ENCODE results near the gene COPS2. TPM values are rescaled to one million over a fixed set of nuclear protein-coding genes. Genes with fewer than 3 reads are reported as not detected.
"Not testable (repeated sequence)": the region's sequence is repeated elsewhere in the genome, so short reads cannot be mapped to it uniquely, and the experiment has no call there.

The COPS2 gene
- 72.6 and 102 TPM in 2 replicates for total RNA-seq (2014; rRNA removed; shearing (Covaris generic))

DNA sequence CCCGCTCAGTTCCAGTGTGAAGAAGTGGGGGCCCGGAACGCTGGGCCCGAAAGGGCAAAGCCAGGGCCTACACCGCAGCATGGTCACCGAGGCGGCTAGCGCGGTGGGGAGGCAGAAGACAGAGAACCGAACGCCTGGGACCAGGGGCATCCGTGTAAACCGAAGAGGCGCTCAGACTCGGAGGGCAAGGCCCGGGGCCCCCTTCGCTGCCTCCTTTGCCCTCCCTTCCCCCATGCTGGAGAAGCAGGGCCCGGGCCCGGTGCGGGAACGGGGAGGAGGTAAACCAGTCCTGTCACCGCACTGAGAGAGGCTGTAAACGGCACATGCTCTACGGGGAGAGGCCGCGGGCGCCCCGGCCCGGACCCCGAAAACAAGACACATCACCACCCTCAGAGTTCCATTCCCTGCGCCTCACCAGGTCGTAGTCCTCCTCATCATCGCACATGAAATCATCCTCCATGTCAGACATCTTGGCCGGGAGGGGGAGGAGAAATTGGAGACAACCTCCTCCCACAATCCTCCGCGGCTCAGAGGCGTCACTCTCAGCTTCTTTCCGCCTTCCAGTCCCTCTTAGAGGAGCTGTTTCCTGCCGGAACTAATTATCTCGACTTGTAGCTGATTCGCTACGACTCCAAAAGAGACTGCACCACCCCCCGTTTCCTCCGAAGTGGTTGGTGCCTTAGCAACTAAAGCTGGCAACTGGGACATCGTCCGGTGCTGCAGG is at the start of gene COPS2:
Gene COPS2, minus strand, starts transcription at position 490 of the 724 bp plus-strand sequence. Its CDS starts 21 bp downstream, at position 469.
- peak; percentile 97 for DNase-seq (ENCODE audit: low spot score)

GRCh38 chr15:49200347-49200746 is 44.9 kb upstream of the COPS2 start:
- no peak for DNase-seq (ENCODE audit: low spot score)

- DNase-seq (ENCODE audit: low spot score) = no peak
Observed at GRCh38 chr15:49199666-49200065, 44.3 kb upstream of the COPS2 start.

DNA sequence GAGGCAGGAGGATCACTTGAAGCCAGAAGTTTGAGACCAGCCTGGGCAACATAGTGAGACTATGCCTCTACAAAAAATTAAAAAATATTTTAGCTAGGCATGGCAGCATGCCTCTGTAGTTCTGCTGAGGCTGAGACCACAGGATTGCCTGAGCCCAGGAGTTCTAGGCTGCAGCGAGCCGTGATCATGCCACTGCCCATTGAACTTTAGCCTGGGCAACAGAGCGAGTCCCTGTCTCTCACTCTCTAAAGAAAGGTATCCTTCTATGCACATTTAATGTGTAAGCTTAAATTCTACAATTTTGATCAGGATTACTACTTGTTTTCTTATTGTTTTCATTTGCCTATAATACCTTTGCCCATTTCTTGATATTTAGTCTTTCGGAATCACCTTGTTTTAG is 41.5 kb upstream of the COPS2 start:
- no peak for DNase-seq (ENCODE audit: low spot score)

DNA sequence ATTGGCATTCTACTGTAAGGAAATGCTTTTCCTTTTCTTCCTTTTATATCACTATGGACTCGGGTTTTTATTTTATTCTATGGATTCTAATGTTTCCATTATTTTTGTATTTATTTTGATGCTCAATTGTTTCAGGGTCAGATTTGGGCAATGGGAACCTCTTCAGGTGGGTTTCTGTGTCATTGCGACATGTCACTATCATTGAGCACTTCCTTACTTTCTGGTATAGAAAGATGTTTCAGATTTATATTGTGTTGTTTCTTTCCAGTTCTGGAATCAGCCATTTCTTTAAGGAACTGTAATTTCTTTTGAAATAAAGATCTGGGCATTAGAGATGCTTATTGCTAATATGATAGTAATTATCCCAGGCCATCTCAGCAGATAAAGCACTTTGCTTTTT is 36.5 kb upstream of the COPS2 start:
- DNase-seq (ENCODE audit: low spot score) = no peak

DNA sequence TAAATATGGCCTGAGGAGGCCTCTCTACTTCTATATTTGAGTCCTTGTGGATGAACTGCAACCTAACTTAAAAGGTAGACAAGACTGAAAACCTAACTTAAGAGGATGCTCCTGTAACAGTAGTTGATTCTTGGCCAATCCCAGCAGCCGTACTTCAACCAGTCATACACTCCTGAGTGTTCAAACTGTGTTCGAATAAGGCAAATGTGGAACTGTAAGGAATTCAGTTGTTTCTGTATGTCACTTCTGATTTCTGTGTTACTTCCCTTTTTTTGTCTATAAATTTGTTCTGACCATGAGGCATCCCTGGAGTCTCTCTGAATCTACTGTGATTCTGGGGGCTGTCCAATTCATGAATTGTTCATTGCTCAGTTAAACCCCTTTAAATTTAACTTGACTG is 35.2 kb upstream of the COPS2 start:
- no peak for DNase-seq (ENCODE audit: low spot score)

- no peak for DNase-seq (ENCODE audit: low spot score)
Observed at GRCh38 chr15:49189631-49190030, 34.2 kb upstream of the COPS2 start.

DNA sequence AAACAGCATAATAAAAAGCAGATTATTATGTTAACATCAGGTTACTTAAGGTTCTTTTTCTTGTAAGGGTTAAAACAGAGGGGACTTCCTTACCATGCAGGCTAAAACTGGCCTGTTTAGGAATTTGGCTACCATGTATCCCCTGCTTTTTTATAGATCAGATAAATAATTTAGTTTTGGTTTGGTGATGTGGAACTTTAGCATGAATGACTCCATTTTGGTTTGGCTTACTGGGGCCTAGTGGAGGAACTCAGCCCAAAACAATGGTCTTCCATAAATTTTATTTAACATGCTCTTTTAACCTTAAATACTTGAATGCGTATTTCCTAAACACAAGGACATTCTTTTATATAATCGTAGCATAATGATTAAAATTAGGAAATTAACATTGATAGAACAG is 33.5 kb upstream of the COPS2 start:
- no peak for DNase-seq (ENCODE audit: low spot score)

DNA sequence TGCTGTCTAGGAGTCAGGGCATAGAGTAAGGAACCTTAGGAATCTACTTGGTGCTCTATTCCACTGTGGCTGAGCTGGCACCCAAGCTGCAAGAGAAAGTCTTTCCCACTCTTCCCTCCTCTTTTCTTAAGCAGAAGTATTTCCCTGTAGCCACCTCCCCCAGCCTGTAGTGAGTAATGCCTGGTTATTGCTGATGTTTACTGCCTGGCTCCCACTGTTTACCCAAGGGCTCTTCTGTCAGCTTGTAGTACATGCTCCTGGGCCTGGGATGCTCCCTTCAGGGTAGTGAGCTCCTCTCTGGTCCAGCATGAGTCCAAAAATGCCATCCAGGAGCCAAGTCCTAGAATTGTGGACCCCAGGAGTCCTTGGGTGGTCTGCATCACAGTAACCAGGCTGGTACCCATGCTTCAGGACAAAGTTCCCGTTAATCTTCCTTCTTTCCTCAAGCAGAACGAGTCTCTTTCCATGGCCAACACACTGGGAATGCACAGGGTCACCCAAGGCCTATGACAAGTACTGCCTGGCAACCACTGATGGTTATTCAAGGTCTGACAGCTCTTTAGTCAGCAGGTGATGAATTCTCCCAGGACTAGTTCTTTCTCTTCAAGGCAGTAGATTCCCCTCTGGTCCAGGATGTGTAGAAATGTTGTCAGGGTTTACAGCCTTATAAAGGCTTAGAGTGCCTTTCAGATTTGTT is 32.3 kb upstream of the COPS2 start:
- peak; percentile 2 for DNase-seq (ENCODE audit: low spot score)

GRCh38 chr15:49185473-49185872 is 30.1 kb upstream of the COPS2 start:
- DNase-seq (ENCODE audit: low spot score) = no peak

- DNase-seq (ENCODE audit: low spot score) = not testable (repeated sequence)
Observed at GRCh38 chr15:49183741-49184140, 28.3 kb upstream of the COPS2 start.

DNA sequence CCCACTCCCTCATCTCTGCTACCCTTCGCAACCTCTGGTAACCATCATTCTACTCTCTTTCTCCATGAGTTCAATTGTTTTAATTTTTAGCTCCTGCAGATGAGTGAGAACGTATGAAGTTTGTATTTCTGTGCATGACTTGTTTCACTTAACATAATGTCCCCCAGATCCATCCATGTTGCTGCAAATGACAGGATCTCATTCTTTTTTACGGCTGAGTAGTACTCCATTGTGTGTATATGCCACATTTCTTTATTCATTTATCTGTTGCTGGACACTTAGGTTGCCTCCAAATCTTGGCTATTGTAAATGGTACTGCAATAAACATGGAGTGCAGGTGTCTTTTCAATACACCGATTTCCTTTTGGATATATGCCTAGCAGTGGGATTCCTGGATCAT is 26.7 kb upstream of the COPS2 start:
- no peak for DNase-seq (ENCODE audit: low spot score)

DNA sequence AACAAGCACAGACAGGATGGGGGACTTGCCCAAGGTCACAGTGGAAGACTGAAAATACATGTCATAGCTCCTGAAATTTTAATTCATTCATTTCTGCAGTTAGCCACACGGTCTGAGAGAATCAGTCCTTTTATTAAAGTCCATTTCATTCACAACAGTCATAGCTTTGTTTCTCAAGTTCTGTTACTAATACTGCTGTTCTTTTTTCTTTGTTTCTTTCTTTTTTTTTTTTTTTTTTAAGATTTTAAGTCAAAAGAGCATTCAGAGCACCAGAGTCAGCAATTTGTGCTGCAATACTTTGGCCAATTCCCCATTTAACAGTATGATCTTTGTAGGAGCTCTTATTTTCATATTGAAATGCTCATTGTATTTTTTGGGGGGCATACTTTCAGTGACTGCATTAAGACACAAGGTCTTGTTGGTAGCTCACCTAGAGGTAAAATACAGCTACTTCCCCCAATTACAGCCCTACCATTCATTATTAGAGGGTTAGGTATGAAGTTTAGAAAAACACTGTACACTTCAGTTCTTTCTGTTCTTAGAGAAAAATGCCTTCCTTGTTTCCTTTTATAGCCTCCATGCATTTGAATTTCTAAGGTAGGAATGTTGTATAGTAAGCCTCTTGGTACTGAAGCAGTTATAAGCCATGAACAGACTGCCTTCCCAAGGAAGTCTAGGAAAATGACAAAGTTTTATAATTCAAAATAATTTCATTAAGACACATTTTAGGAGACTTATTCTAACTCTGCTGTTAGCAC is 24.2 kb upstream of the COPS2 start:
- DNase-seq (ENCODE audit: low spot score) = no peak

GRCh38 chr15:49178497-49178896 is 23.1 kb upstream of the COPS2 start:
- no peak for DNase-seq (ENCODE audit: low spot score)

DNA sequence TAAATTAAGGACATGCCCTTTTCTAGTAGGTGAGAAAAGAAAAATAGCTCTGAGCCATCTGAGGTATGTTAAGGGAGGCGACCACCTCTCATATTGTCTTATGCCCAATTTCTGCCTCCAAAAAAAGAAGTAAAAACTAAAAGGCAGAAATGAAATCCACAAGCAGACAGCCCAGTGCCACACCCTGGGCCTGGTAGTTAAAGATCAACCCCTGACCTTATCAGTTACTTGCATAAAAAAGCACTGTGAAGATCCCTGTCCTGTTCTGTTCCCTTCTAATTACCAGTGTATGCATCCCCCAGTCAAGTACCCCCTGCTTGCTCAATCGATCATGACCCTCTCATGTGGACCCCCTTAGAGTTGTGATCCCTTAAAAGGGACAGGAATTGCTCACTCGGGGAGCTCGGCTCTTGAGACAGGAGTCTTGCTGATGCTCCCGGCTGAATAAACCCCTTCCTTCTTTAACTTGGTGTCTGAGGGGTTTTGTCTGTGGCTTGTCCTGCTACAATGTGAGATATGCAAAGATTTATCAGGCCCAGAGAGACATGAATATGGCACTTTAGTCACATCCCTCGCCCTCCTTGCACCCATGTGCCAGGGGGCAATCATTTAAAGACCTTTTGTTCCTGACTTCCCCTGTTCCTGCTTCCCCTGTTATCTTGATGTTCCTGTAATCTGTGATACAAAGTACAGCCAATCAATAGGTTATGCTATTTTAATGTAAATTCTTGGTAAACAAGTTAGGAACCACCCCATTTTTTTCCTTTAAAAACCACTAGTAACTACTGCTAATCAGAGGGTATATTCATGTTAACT is 20.4 kb upstream of the COPS2 start:
- not testable (repeated sequence) for DNase-seq (ENCODE audit: low spot score)

DNA sequence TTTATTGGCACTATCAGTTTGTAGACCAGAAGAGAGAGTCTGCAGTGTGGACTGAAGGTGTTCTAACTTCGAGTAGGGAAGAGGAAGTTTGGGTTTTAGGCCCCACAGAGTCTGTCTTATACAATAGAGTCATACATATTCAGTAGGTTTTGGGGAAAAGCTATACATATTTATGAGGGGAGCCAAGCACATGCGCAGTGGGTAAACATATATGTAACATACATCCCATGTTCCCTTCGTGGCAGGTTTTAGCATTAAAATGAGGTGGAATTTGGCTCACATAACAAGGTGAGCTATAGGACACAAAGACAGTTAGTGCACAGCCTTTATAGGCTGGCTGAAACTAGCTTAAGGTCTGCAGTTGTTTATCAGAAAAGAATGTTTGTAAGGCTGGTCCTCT is 19.5 kb upstream of the COPS2 start:
- no peak for DNase-seq (ENCODE audit: low spot score)

GRCh38 chr15:49171790-49172189 is 16.4 kb upstream of the COPS2 start:
- no peak for DNase-seq (ENCODE audit: low spot score)

GRCh38 chr15:49169880-49170597 is 14.6 kb upstream of the COPS2 start, which contains the start of gene GALK2:
Gene GALK2, plus strand, starts transcription at chr15:49170247. Its CDS starts 76 bp downstream, at chr15:49170323.
- DNase-seq (ENCODE audit: low spot score) = peak; percentile 81

- DNase-seq (ENCODE audit: low spot score) = no peak
Observed at GRCh38 chr15:49168016-49168415, 12.6 kb upstream of the COPS2 start.

- DNase-seq (ENCODE audit: low spot score) = no peak
Observed at GRCh38 chr15:49164865-49165264, 9.5 kb upstream of the COPS2 start.

- no peak for DNase-seq (ENCODE audit: low spot score)
Observed at GRCh38 chr15:49163678-49164077, 8.3 kb upstream of the COPS2 start.
